ENCODE results near the gene ORM2.

Gene ORM2

DNA sequence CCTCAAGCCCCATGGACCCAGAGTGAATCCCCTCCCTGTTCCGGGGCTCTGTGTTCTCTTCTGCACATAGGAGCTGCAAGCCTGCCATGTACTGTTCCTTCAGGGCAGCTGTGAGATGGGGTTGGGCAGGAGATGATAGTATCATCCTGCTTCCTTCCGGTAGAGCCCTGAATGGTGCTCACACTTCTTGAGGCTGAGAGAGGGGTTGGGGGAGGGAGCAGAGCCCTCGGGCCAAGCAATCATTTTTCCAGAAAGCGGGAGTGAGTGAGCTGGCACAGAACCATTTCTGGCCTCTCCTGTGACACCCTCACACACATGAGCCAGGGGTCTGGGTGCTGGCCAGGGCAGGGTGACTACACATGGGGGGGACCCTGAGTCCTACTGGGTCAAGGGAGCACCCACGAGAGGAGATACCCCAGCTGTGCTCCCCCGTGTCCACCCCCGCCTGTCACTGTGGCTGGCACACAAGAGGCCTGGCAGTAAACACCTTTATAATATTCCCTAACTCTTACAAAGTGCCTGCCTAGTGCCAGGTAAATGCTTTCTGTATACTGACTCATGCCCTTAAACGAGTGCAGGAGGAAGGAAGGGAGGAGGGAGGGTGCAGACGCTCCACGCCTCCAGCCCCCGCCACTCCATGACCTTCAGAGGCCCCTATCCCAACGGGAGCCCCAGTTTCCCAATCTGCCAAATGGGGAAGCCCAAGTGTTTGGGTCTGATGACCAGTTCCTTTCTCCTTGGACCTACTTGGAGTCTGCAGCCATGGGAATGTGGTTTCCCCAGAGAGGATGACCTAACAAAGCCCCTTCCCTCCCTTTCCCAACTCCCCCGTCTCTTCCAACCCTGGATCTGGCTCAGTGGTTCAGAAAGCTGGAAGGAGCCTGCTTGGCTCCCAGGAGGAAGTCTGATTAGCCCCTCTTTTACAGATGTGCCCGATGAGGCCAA, 42.6 kb downstream of the ORM2 start:
- no peak for DNase-seq

DNA sequence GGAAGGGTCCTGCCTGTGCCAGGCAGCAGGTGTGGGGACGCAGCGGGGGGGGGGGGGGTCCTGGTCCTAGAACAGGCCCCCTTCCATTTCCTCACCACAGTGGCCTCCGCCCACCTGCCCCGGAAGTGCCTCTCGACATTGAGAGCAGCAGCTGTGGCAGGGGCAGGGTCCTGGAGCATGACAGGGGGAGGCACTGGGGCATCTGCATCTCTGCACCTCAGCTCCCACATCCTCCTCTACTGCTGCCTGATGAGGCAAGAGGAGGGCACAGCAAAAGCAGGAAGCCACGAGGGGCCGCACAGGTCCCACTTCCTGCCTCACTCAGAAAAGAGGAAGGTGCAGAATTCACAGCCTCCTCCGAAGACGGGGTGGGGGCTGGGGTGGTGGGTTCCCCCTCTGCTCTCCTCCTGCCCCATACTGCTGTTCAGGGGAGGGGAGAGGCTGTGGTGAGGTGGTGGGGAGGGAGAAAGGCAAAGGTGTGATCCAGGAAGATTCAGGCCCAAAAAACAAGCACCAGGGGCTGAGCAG, 43.3 kb downstream of the ORM2 start:
- DNase-seq, result peak; percentile 65

DNA sequence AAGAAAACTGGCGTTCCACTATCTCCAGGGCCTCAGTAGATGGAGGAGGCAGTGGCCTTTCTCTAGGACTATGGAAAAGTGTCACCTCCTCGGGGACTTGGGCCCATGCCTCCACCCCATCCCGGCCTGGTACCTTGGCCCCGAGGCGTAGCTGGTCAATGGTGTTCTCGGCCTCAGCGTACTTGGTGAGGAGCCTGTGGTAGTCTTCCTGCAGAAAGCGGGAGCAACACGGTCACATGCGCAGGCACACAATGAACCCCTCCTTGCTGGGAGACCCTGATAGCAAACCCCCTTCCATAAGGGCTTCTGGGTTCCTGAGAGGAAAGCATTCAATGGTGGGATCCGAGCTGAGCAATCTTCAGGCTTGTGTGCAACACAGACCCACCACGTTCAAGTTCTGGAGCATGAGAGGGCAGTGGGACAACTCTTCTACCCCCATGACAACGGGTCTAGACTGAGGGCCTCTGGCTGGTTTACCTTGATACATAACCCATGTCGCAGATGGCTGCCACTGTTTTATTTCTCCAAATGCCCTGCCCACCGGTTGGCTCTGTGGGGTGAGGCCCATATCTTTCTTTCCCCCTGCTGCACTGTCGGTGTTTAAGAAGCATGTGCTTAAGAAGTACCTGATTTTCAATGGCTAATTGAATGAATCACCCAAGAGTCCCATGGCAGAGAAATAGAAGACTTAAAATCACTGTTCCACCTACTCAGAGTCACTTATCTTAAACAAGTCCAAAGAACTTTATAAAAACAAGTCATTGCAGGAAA, 44.5 kb downstream of the ORM2 start:
- no peak for DNase-seq

DNA sequence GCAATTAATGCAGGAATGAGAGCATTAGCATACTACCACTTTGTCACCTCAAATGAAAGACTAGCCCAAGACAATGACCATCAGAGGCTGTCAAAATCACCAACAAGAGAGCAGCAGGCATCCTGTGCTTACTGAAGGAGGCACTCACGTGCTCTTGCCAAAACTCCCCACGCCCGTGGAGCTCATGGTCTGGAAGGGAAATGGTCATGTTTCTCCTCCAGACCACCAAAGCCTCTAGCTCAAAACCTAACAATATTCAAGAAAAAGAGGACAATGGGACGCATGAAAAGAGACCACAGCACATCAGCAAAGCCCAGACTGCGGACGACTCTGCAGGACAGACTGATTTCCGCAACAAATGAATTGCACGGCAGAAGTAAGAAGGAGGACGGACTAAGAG, 45.3 kb downstream of the ORM2 start:
- no peak for DNase-seq

DNA sequence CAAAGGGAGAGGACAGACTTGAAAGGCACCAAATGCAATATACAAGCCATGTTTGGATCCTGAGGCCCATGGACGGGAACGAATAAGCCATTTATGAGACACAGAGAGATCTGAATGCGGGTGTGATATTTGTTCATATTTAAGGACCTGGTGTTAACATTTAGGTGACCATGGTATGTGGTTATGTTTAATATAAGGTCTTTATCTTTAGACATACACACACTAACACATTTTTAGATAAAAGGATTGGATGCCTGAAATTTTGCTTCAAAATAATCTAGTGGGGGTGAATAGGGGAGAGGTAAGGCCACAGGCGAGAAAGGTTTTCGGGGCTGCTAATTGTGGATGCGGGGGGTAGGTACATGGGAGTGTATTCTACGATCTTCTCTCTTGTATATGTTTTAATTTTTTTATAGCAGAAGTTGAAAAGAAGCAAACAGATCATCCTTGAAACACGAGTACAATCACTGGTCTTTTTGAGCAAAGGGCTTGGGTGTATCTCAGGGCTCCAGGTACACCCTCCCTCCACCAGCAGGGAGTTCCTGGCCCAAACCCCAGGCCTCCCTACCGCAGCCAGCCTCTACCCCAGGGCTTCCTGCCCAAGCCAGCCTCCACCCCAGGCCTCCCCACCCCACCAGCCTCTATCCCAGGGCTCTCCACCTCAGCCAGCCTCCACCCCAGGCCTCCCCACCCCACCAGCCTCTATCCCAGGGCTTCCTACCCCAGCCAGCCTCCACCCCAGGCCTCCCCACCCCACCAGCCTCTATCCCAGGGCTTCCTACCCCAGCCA, 45.9 kb downstream of the ORM2 start:
- no peak for DNase-seq

GRCh38 chr9:114376586-114377445, 47.1 kb downstream of the ORM2 start:
- no peak for DNase-seq

DNA sequence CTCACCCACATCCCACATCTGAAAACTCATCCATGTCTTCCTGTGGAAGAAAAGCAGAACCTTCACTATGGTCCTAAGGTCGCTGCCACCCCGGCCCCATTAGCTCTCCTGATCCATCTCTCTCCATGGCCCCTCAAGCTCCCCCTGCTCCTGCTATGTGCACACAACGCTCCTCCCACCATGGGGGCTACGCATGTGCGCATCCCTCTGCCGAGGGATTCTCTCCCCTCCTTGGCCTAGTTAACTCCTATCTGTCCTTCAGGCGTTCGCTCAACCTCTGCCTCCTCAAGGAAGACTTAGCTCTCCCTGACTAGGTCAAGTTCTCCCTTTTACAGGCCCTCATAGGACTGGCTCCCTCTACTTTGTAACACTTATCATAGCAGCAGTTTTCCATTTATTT, 48.3 kb downstream of the ORM2 start:
- no peak for DNase-seq

DNA sequence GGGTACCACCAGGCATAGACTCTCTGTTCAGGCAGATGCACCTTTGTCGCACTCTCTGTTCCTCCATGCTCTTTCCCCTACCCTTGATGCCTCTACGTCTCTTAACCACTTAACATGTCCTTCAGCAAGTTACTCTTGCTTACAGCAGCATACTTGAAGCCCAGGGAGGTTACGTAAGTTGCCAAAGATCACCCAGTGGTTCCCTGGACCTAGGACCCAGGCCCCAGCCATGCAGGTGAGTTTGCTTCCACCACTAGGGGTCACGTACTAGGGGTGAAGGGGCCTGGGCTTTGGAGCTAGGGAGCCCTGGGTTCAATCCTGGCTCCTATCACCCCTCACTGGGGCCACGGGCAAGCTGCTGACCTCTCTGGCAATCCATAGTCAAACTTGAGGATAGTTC, 49.2 kb downstream of the ORM2 start:
- no peak for DNase-seq
